HG03439 (cell line): ENCODE measurements around the gene KCNJ16.

ENCODE experiments used
- ATAC-seq: cut with Tn5 transposase; IDR thresholded peaks from one replicate; pipeline ENCODE4 v1.9.1; 2021; ENCODE audit warnings: mild to moderate bottlenecking, moderate library complexity; ENCODE audit not compliant: unreplicated experiment

The KCNJ16 gene

GRCh38 chr17:70168044-70168976 lies 93.3 kb downstream of the KCNJ16 start:
- ATAC-seq = peak; percentile 15

- peak; percentile 96 for ATAC-seq
Observed at GRCh38 chr17:70168977-70169708, 94.1 kb downstream of the KCNJ16 start, which contains the start of gene KCNJ2. TSS of gene KCNJ2 (plus strand) at chr17:70169532. CDS start at chr17:70175040, 5,508 bp downstream.

- no peak for ATAC-seq
Observed at GRCh38 chr17:70169709-70170597, 94.9 kb downstream of the KCNJ16 start.

GRCh38 chr17:70171159-70171558 lies 96.1 kb downstream of the KCNJ16 start:
- no peak for ATAC-seq

GRCh38 chr17:70172449-70172848 lies 97.4 kb downstream of the KCNJ16 start:
- ATAC-seq = no peak

GRCh38 chr17:70172923-70173322 lies 97.9 kb downstream of the KCNJ16 start:
- ATAC-seq = no peak

- no peak for ATAC-seq
Observed at GRCh38 chr17:70173681-70174080, 98.7 kb downstream of the KCNJ16 start.

- ATAC-seq = no peak
Observed at GRCh38 chr17:70181376-70181775, 106.4 kb downstream of the KCNJ16 start.

- ATAC-seq = no peak
Observed at GRCh38 chr17:70181866-70182265, 106.8 kb downstream of the KCNJ16 start.

GRCh38 chr17:70183508-70183907 lies 108.5 kb downstream of the KCNJ16 start:
- ATAC-seq = no peak

GRCh38 chr17:70184207-70184606 lies 109.2 kb downstream of the KCNJ16 start:
- no peak for ATAC-seq

- ATAC-seq = no peak
Observed at GRCh38 chr17:70184770-70185169, 109.7 kb downstream of the KCNJ16 start.
